HG03139 (cell line): ENCODE measurements around the gene UPB1.

Experiments
- ATAC-seq: cut with Tn5 transposase; IDR thresholded peaks from one replicate; pipeline ENCODE4 v1.9.1; 2021; ENCODE audit not compliant: unreplicated experiment

The UPB1 gene

DNA sequence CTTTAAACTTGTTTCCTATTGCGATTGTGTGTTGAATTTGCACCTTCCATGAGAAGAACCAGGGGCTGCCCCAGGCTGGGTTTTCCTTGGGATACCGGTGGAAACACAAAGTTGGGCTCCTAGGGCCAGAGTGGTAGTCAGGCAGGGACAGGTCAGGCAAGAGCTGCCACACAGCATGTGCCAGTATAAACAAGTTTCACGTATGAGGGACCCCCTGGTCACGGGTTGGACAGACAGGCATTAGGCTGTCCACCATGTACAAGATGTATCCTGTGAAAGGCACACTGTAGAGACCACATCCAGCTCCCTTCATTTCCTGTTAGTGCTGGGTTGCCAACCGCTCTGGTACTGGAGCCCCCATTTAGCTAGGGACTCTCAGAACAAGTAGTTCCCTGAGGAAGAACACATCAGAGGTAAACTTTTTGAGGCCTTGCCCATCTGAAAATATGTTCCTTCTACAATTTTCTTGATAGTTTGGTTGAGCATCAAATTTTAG, 8.8 kb downstream of the UPB1 start:
- no peak for ATAC-seq

DNA sequence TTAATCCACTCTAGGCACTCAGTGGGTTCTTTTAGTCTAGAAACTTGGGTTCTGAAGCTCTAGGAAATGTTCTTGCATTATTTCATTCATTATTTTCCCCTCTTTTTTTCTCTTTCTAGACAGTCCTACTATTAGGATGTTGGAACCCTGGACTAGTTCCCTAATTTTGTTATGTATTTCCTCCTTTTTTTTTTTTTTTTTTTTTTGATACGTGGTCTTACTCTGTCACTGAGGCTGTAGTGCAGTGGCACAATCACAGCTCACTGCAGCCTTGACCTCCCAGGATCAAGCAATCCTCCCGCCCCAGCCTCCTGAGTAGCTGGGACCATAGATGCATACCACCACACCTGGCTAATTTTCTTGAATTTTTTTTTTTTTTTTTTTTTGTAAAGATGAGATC, 9.4 kb downstream of the UPB1 start:
- ATAC-seq = no peak

DNA sequence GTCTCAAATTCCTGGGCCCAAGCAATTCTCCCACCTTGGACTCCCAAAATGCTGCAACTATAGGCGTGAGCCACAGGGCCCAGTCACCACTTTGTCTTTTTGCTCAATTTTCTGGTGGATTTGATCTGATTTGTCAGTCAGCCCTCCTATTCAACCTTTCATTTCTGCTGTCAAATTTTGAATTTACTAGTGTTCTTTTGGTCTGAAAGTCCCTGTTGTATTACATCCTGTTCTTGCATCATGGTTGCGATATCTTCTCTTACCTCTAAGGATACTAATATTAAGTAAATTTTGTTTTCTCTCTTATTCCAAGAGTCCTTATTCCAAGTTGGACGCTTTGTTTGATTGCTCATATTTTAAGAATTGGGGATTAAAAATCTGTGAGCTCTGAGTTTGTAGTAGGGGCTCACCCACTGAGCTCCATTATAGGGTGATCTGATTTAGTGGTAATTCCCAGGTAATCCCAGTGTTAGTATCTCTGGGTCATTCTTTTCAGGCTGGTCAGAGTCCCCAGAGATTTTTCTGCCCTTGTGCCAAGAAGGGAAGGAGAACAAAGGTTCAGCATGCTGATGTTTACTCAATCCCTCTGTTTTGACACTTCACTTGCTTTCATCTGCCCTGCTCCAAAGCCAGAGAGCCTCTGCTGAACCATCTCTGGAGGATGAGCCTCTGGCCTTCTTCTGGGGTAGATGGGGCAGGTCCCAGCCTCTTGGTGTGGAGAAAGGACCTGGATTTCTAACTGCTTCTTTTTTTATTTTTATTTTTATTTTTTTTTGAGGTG, 10.0 kb downstream of the UPB1 start:
- no peak for ATAC-seq

DNA sequence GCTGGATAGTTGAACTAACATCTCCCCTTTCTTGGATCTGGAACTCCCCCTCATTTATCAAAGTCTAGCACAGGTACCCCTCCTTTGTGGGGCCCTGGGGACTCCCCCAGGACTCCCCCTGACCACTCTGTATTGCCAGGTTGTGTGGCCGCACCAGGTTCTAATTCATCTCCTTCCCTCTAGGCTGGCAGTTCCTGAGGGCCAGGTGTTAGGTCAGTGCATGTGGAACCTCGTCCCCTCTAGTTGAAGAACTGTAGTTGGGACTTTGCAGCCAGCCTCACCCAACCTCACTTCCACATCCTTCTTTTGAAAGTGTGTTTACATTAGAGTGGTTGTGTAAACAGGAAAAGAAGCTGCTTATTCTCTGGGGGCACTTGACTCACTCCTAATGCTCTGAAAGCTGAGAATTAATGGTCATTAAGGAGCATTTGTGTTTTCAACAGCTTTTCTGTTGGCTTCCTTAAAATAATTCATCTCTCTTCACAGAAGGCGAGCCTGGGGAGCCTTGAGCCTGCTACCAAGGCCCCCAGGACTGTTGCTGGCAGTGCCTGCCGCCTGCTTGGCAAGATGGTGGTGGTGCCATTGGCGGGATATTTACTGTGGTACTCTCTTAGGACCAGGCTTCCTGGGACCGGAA, 11.8 kb downstream of the UPB1 start:
- no peak for ATAC-seq

DNA sequence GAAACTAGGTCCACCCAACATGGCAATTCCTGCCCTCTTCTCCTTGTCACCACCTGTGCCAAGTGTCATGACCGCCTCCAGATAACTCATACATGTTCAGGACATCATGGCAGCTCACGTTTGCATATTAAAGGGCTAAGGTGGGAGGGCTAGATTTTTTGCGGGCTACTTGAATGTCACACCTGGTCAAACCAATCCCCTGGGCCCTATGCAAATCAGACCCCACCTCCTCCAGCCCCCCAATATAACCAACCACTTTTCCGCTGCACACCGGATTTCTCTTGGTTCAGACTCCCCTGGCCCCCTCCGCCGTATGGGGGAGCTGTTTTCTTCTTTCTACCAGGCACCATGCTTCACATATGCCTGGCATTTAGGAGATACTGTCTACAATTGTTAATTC, 12.6 kb downstream of the UPB1 start:
- ATAC-seq = no peak

DNA sequence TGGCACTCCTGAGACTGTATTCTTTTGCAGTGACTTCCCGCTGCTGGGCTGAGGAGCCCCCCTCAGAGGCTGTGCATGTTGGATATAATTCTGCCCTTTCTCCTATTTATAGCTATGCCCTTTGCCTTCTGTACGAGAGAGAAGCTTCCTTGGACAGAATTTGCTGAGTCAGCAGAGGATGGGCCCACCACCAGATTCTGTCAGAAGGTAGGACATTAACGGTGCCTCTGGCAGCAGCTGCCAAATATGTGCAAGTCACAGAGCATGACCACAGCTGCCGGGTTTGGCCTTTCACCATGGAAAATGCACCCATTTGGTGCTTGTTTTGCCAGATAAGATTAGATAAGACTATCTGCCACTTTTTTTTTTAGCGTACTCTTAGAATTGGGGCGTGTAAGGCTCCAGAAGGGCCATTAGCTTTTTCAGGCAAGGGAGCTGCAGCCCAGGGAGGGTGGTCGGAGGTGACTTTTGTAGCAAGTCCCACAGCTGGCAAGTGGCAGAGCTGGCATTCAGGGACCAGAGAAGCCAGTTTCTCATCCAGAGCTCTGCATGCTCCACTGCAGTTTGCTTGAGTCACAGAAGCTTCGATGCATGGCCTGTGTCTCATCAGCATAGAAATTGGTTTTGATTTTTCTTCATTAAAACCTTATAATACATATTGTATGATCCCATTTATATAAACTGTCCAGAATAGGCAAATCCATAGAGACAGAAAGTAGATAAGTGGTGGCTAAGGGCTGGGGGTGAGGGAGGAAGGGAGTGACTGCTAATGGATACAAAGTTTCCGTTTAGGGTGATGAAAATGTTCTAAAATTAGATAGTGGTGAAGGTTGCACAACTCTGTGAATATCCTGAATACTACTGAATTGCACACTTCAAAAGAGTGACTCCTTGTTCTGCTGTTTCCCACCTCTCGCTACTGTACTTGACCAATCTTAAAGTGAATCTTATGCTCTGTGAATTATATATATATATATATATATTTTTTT, 15.8 kb downstream of the UPB1 start:
- ATAC-seq = no peak

DNA sequence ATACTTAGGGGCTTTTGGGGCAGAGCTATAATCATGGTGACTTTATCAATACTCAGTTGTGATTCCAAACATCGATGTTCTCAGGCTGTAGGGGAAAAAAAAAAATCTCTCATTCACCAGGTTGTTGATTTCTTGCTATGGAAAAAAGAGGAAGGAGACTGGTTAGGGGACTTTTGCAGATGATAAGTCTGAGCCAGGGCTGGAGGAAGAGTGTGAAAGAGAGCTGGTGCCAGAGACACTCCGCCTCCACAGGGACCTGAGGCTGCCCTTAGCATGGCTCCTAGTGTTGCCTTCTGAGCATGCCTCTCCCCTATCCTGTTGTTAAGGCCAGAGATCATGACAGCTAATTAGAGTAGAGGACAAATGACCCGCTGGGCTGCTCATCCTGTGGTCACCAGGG, 16.9 kb downstream of the UPB1 start:
- no peak for ATAC-seq

DNA sequence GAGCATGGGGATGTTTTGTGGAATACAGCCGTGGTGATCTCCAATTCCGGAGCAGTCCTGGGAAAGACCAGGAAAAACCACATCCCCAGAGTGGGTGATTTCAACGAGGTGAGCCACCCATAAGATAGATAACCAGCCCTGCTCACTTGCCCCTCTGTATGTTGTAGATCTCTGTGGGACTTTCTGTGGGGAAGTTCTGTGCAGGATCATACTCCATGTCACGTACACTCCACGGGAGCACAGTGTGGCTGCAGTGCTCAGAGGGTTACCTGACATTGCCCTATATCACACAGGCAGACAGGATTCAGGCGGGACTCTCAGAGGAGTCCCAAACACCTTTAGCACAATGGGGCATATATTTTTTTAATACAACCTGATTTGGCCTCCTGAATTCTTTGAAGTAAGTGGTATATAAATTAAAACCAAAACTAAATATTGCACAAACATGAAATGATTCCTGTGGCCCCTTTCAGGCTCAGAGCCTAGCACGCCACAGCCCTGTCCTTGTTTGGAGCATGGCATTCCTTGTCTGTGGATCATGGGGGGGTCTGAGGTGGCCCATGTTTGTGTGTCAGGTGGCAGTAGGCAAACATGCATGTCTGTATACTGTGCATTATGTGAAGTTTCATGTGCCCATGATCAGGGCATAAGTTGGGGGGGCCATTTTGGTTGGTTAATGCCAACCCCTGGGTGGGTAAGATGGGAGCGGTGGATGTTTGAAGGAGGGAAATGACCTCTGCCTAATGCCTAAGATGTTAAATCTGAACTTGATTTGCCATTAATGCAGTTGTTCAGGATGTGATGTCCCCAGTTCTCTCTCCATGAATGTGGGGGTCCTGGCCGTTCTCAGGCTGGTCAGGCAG, 18.5 kb downstream of the UPB1 start:
- no peak for ATAC-seq

DNA sequence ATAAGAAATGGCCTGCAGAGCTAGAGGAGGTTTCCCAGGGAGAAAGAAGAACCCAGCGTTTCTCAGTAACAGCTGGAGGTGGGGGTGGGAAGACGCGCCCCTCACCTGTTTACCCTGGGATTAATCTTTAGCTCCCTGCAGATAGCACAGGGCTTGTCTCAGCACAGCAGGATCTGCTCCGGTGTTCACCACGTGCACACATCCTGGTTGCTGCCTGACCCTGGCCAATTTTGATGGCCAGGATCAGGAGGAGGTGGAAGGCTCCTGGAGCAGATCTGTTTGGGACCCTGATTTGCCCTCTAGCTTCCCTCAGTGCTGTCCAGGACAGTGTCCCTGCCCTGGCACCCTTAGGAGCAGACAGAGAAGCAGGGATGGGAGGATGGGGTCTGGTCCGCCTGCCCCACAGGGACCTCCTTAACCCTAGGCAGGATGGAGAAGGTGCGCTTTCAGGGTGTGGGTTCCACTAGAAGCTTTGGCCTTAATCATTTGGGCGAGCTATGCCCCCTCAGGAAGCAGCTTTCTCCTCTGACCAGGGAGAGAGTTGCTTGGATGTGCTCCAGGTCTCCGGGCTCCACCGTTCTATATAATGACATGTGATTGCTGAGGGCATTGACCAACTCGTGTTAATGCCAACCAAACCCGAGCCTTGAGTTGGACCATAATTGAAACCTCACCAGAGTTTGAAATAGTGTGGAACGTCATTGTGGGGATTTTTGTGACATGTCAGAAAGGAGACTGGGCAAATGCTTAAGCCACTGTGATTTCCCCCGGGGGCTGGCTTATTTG, 19.3 kb downstream of the UPB1 start:
- ATAC-seq = no peak

DNA sequence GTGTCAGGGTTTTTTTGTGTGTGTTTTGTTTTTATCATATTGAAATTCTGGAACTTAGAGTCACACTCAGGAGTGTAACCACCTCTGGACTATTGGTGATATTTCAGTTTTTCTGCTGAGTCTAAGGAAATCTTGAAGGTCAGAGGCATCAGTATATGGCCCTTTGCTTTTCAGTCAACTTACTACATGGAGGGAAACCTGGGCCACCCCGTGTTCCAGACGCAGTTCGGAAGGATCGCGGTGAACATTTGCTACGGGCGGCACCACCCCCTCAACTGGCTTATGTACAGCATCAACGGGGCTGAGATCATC, 19.9 kb downstream of the UPB1 start:
- no peak for ATAC-seq

DNA sequence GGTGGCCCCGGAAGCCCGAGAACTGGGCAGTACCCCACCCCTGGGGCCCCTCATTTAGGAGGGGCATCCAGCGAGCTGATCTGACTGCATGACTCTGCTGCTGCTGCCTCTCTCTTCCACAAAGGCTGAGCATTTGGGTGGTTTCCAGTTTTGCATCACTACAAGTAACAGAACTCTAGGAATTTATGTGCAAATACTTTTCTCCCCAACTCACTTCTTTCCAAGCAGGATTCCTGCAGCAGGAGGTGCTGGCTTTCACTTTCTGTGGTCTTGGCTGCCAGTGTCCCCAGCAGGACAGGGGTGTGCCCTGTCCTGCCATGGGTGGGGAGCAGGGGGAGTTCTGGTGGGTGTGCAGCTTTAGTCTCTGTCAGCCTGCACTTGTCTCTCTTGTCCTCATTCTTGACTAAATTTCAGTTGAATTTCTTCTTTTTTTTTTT, 21.2 kb downstream of the UPB1 start:
- ATAC-seq = no peak

DNA sequence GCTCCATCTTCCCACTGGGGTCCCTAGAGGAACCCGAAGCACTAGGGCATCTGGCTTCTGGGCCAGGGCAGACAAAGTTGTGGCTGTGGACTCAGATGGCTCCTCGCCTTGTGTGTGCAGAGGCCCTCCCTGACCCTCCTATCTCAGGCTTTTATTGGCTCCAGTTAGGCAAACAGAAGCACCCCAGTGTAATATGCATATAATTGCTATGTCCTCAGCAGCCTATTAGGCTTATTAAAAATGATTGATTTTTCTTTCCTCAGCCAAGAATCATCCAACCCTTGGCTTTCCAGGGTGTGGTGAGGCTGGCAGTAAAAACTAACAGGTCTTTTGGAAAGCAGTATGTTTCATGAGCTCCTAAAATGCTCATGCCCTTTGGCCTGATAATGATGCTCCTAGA, 22.3 kb downstream of the UPB1 start:
- no peak for ATAC-seq

DNA sequence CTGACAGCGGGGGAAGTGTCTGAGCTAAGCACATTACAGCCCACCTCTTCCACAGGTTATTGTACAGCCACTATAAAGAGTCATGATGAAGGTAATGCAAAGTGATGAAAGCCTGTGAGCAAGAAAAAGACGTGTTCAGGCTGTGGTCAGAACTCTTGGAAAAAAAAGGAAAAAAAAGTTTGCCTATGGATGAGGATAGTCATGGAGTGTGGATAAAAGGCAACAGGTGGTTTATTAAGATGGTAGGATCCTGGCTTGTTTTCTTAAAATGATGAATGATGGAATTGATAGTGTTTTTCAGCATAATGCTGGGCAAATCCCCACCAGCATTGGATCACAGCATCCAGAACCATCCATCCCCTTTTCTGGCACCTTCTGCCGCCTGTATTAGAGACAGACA, 23.1 kb downstream of the UPB1 start:
- no peak for ATAC-seq

DNA sequence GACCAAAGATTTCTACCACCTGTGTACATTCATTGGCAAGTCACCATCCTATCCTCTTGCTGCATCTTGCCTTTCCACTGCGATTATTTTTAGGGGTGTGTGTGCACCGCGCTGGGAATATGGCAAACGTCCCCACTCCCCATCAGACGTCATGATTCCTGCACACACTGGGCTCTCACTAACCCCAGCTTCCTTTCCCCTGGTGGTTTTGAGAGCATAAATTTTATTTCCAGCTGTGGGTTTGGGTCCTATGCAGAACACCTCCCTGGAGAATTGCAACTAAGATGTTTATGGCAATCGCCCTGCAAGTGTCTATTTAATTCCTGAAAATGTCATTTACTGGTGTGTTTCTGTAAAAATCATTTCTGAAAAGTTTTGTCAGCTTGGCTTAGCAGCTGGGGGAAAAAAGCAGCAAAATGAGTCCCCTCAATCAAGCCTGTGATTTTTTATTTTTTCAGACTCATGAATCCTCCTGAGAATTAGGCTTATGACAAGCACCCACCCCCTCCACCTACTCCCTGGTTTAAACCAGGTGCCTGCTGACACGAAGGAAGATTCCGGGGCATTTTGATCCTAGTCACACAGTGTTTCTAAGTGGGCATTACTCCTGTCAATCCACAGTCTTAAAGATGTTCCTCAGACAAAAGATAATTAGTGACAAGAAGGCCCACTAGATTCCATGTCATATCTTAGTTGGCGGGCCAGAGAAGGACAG, 23.8 kb downstream of the UPB1 start:
- ATAC-seq = no peak

DNA sequence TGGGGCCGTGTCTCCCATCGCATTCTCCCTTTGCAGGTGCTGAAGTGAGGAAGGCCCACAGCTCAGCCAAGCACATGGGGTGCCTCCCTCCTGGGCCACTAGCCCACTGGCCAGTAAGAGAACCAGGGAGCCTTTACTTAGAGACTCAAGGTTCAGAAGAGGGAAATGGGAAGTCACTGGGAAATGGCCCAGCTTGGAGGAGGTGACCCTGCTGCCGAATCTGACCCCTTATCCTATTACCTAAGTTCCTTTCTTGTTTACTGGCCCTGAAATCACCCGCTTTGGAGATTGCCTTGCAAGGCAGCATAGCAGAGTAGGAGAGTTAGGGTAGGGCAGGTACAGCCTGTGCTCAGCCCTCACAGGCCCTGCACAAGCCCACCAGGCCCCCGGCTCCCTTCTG, 24.4 kb downstream of the UPB1 start:
- no peak for ATAC-seq

DNA sequence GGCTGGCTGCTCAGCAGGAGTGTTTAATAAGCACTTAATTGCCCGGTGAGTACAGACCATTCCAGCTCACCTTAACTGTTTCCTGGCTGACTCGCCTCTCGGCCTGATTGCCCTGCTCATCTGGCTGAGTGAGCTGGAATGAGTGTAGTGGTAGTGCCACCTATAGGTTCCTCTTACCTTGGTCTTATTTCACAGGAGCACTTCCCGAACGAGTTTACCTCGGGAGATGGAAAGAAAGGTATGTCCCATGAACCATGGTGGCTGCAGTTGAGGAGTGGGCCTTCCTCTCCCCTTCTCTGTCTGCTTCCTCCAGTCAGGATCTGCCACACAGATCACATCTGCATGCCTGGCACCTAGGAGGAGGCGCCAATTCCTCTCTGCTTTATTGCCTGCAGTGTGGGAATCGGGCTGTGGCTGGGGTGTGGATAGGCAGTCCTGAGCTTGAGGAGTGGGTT, 26.7 kb downstream of the UPB1 start:
- no peak for ATAC-seq

DNA sequence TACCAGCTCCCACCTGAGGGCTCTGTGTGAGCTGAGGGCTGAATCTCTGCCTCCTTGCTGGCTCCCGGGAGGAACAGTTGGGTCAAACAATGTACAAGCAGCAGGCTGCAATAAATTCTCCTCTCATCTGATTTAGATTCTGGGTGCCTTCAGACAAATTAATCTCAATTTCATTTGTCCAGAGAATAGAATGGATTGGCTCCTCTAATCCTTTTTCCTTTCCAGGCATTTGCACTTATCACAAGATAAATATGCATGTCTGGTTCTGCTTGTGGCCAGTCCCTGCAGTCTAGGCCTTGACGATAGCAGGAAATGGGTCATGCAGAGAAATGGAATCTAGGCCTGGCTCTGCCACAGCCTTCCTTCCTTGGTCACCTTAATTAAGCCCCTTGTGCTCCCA, 28.7 kb downstream of the UPB1 start:
- ATAC-seq = no peak

DNA sequence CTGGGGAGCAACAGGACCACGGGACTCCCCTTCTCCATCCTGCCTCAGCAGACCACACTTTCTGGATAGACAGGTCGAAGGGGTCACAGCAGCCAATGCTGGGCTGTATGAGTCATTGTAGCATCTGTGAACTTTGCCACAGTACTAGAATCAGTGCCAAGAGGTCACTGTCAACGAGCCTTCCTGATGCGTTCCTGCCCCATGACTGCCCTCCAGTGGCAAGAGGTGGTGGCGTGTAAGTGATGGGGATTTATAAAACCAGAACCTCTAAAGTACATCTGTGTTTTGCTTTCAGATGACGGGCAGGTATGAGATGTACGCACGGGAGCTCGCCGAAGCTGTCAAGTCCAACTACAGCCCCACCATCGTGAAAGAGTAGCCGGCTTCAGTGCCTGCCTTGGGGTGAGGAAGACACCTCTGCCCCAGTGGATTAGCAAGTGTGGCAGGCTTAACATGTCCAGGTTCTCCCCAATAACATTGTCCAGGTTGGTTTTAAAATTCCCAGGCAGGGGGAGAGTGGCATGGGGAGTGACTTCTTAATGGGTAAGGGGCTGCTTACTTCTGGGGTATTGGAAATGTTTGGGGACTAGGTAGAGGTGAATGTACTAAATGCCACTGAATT, 30.4 kb downstream of the UPB1 start:
- ATAC-seq = peak; percentile 74

DNA sequence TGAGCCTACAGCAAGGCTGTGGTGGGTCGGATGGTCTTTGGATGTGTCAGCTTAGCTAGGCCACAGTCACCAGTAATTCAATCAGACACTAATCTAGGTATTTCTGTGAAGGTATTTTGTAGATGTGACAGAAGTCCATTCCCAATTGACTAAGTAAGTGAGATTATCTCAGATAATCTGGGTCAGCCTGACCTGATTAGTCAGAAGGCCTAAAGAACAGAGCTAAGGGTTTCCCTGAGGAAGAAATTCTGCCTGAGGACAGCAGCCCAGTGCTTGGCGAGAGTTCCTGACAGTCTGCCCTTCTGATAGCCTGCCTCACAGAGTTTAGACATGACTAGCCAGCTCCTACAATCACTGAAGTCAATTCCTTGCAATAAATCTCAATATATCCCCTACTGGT, 31.1 kb downstream of the UPB1 start:
- ATAC-seq = no peak
